ENCODE data around the gene ROBO2.

The ROBO2 gene

GRCh38 chr3:77125966-77126365 is 86.1 kb downstream of the ROBO2 start:
- DNase-seq, result no peak

- no peak for DNase-seq
Measured at GRCh38 chr3:77134769-77135168, 94.9 kb downstream of the ROBO2 start.

- peak; percentile 16 for DNase-seq
Measured at GRCh38 chr3:77137559-77137958, 97.7 kb downstream of the ROBO2 start.

GRCh38 chr3:77139624-77140023 is 99.7 kb downstream of the ROBO2 start:
- DNase-seq, result no peak

GRCh38 chr3:77141423-77141822 is 101.5 kb downstream of the ROBO2 start:
- DNase-seq, result no peak

- DNase-seq, result no peak
Measured at GRCh38 chr3:77142578-77142977, 102.7 kb downstream of the ROBO2 start.

- DNase-seq, result no peak
Measured at GRCh38 chr3:77146004-77146403, 106.1 kb downstream of the ROBO2 start.

- no peak for DNase-seq
Measured at GRCh38 chr3:77147836-77148578, 108.1 kb downstream of the ROBO2 start.

GRCh38 chr3:77149382-77149781 is 109.5 kb downstream of the ROBO2 start:
- DNase-seq, result no peak

GRCh38 chr3:77150028-77150427 is 110.1 kb downstream of the ROBO2 start:
- no peak for DNase-seq

- no peak for DNase-seq
Measured at GRCh38 chr3:77150759-77151158, 110.9 kb downstream of the ROBO2 start.

- no peak for DNase-seq
Measured at GRCh38 chr3:77158730-77159581, 119.1 kb downstream of the ROBO2 start.

- no peak for DNase-seq
Measured at GRCh38 chr3:77160931-77161497, 121.1 kb downstream of the ROBO2 start.

- DNase-seq, result no peak
Measured at GRCh38 chr3:77169823-77170222, 129.9 kb downstream of the ROBO2 start.

GRCh38 chr3:77171026-77171425 is 131.1 kb downstream of the ROBO2 start:
- no peak for DNase-seq

GRCh38 chr3:77179762-77180161 is 139.9 kb downstream of the ROBO2 start:
- no peak for DNase-seq

- no peak for DNase-seq
Measured at GRCh38 chr3:77182341-77182740, 142.4 kb downstream of the ROBO2 start.

- DNase-seq, result no peak
Measured at GRCh38 chr3:77186319-77186718, 146.4 kb downstream of the ROBO2 start.

- DNase-seq, result no peak
Measured at GRCh38 chr3:77186728-77187127, 146.8 kb downstream of the ROBO2 start.

GRCh38 chr3:77188210-77188609 is 148.3 kb downstream of the ROBO2 start:
- no peak for DNase-seq

- DNase-seq, result no peak
Measured at GRCh38 chr3:77189258-77189657, 149.4 kb downstream of the ROBO2 start.

- no peak for DNase-seq
Measured at GRCh38 chr3:77189684-77190083, 149.8 kb downstream of the ROBO2 start.

- DNase-seq, result no peak
Measured at GRCh38 chr3:77190374-77190773, 150.5 kb downstream of the ROBO2 start.

- no peak for DNase-seq
Measured at GRCh38 chr3:77191014-77191413, 151.1 kb downstream of the ROBO2 start.

All from NCI-H2171 (cell line).